IMR-90 (cell line): ENCODE results near the gene MARCHF9. TPM values are rescaled to one million over a fixed set of nuclear protein-coding genes. Genes with fewer than 3 reads are reported as not detected.

Experiments
- ATAC-seq: fragments of 200-7000 bp; cut with Tn5 transposase; 2 replicates; pipeline ENCODE4 v1.9.1; 2020; ENCODE audit warnings: low read depth, mild to moderate bottlenecking, moderate library complexity
- BruUV-seq: library from RNA; stranded (reverse); fragments of 400-500 nt; replicated peaks from 2 replicates; lab custom pipeline; 2021; lab: Mats Ljungman, UMichigan
- CTCF ChIA-PET: fragments of 300-600 bp; formaldehyde crosslinking; extraction: SDS; loops from one replicate; lab custom pipeline; 2021; ENCODE audit warnings: antibody characterized with exemption; lab: Yijun Ruan, JAX
- POLR2A ChIA-PET: fragments of 300-600 bp; sonication (Branson Sonifier 250); formaldehyde crosslinking; loops from one replicate; lab custom pipeline; 2022; ENCODE audit warnings: antibody characterized with exemption; ENCODE audit not compliant: unreplicated experiment; lab: Charles Lee
- DNase-seq: peaks from one replicate; pipeline ENCODE4 v3.0.0; 2013
- H2AFZ ChIP-seq: replicated peaks from 2 replicates; pipeline ENCODE3; 2013; ENCODE audit warnings: low read length, mild to moderate bottlenecking; ENCODE audit not compliant: poor library complexity
- H2AK5ac ChIP-seq: 2 replicates; pipeline ENCODE4 v1.6.1; 2013; ENCODE audit warnings: low read depth, low read length, inconsistent platforms
- H2AK9ac ChIP-seq: replicated peaks from 2 replicates; pipeline ENCODE3; 2013; ENCODE audit warnings: mild to moderate bottlenecking, low read depth, low read length, moderate library complexity; ENCODE audit not compliant: poor library complexity
- H2BK120ac ChIP-seq: 2 replicates; pipeline ENCODE4 v1.6.1; 2013; ENCODE audit warnings: low read depth, low read length, inconsistent platforms
- H2BK15ac ChIP-seq: 3 replicates; pipeline ENCODE4 v1.6.1; 2013; ENCODE audit warnings: low read depth, low read length, inconsistent platforms
- H2BK20ac ChIP-seq: 2 replicates; pipeline ENCODE4 v1.6.1; 2013; ENCODE audit warnings: low read depth, mild to moderate bottlenecking, inconsistent platforms, low read length, moderate library complexity
- H2BK5ac ChIP-seq: 2 replicates; pipeline ENCODE4 v1.6.1; 2013; ENCODE audit warnings: mild to moderate bottlenecking, low read depth, low read length, inconsistent platforms; ENCODE audit not compliant: poor library complexity, severe bottlenecking
- H3K14ac ChIP-seq: replicated peaks from 2 replicates; pipeline ENCODE4 v1.6.1; 2013; ENCODE audit warnings: low read depth, low read length, inconsistent platforms
- H3K18ac ChIP-seq: 2 replicates; pipeline ENCODE4 v1.6.1; 2013; ENCODE audit warnings: low read depth, low read length, control low read depth
- H3K23ac ChIP-seq: 2 replicates; pipeline ENCODE4 v1.6.1; 2013; ENCODE audit warnings: low read depth, low read length, inconsistent platforms
- H3K27ac ChIP-seq: 2 replicates; pipeline ENCODE4 v1.5.1; 2013; ENCODE audit warnings: mild to moderate bottlenecking, control low read depth, low read length; ENCODE audit not compliant: insufficient read depth
- H3K27me3 ChIP-seq: 2 replicates; pipeline ENCODE4 v1.6.1; 2013; ENCODE audit warnings: low read length; ENCODE audit not compliant: control insufficient read depth, insufficient read depth
- H3K36me3 ChIP-seq: 2 replicates; pipeline ENCODE4 v1.6.1; 2013; ENCODE audit warnings: low read length, mixed read lengths; ENCODE audit not compliant: control insufficient read depth, insufficient read depth
- H3K4ac ChIP-seq: 2 replicates; pipeline ENCODE4 v1.6.1; 2013; ENCODE audit warnings: low read depth, low read length, inconsistent platforms
- H3K4me1 ChIP-seq: 2 replicates; pipeline ENCODE4 v1.6.1; 2013; ENCODE audit warnings: low read length, mixed read lengths; ENCODE audit not compliant: control insufficient read depth, insufficient read depth
- H3K4me2 ChIP-seq: 2 replicates; pipeline ENCODE4 v1.6.1; 2013; ENCODE audit warnings: low read depth, mild to moderate bottlenecking, control low read depth, low read length, moderate library complexity
- H3K4me3 ChIP-seq: 2 replicates; pipeline ENCODE4 v1.5.1; 2013; ENCODE audit warnings: low read depth, mild to moderate bottlenecking, control low read depth, low read length, moderate library complexity; ENCODE audit not compliant: insufficient read depth
- H3K56ac ChIP-seq: 2 replicates; pipeline ENCODE4 v1.6.1; 2013; ENCODE audit warnings: low read length, inconsistent platforms; ENCODE audit not compliant: insufficient read depth; ENCODE audit errors: extremely low read depth
- H3K79me1 ChIP-seq, 2 experiments: 2 replicates each; pipeline ENCODE4 v1.6.1; 2013; ENCODE audit warnings: low read length in 2 of 2, inconsistent platforms in 1 of 2, low read depth in 1 of 2
- H3K9ac ChIP-seq: 2 replicates; pipeline ENCODE4 v1.6.1; 2013; ENCODE audit warnings: low read depth, low read length, control low read depth
- H3K9me1 ChIP-seq: 2 replicates; pipeline ENCODE4 v1.6.1; 2013; ENCODE audit warnings: low read length, inconsistent platforms; ENCODE audit not compliant: insufficient read depth
- H3K9me3 ChIP-seq: 2 replicates; pipeline ENCODE4 v1.6.1; 2013; ENCODE audit warnings: low read length; ENCODE audit not compliant: control insufficient read depth, insufficient read depth
- H4K20me1 ChIP-seq: 2 replicates; pipeline ENCODE4 v1.6.1; 2013; ENCODE audit warnings: low read length, inconsistent platforms; ENCODE audit not compliant: insufficient read depth
- H4K5ac ChIP-seq: 2 replicates; pipeline ENCODE4 v1.6.1; 2013; ENCODE audit warnings: mild to moderate bottlenecking, low read depth, low read length, control low read depth
- H4K8ac ChIP-seq, 2 experiments: 2 replicates each; pipeline ENCODE4 v1.6.1; 2013; ENCODE audit warnings: low read depth in 2 of 2, low read length in 2 of 2, control low read depth in 1 of 2, inconsistent platforms in 1 of 2
- H4K91ac ChIP-seq: 2 replicates; pipeline ENCODE4 v1.6.1; 2013; ENCODE audit warnings: low read depth, low read length, inconsistent platforms; ENCODE audit not compliant: insufficient read depth
- CEBPB ChIP-seq: IDR thresholded peaks from 2 replicates; pipeline ENCODE4 v1.6.1; 2012; ENCODE audit warnings: low read depth, low read length, improper control_type of control experiment
- CHD1 ChIP-seq: IDR thresholded peaks from 2 replicates; pipeline ENCODE4 v1.6.1; 2012; ENCODE audit warnings: low read depth, low read length, improper control_type of control experiment
- POLR2A ChIP-seq: IDR thresholded peaks from 2 replicates; pipeline ENCODE4 v1.6.1; 2012; ENCODE audit warnings: mild to moderate bottlenecking, low read depth, low read length
- WGBS, 2 experiments: methylation state at CpG; one replicate each; pipeline versions ENCODE4 v1.1.5 to v1.1.7; 2013; ENCODE audit warnings: missing lambda C conversion rate in 2 of 2; ENCODE audit not compliant: insufficient read length in 1 of 2; ENCODE audit errors: extremely low coverage in 2 of 2; 5-methylcytosine and 5-hydroxymethylcytosine counted together
- dilution Hi-C: fragments of 300-500 bp; cut with HindIII; formaldehyde crosslinking; loops from one replicate; pipeline ENCODE4 v1.14.3; 2018; ENCODE audit warnings: low sequenced_read_pairs; ENCODE audit not compliant: unreplicated experiment
- in situ Hi-C: fragments of 300-500 bp; cut with MboI; formaldehyde crosslinking; loops from 3 replicates; pipeline ENCODE4 v1.14.3; 2019; ENCODE audit warnings: low sequenced_read_pairs, inconsistent platforms, mixed read lengths
- intact Hi-C: fragments of 100-400 bp; cut with micrococcal nuclease; formaldehyde crosslinking; loops from 2 replicates; pipeline ENCODE4 v1.10.0; 2022
- polyA plus RNA-seq, 3 experiments: library from polyadenylated mRNA; depleted of rRNA; stranded (reverse); fragments of >200 nt; gene quantifications; 2 replicates each; pipeline ENCODE4 v1.2.3, GENCODE V29; 2012; ENCODE audit warnings: low replicate concordance in 1 of 3
- total RNA-seq: library from RNA; depleted of rRNA; stranded (reverse); fragments of >200 nt; gene quantifications from 2 replicates; pipeline ENCODE4 v1.2.3, GENCODE V29; 2012

The MARCHF9 gene
- total and polyA plus RNA-seq, 2 of the 4 experiments (the other 2 are of a cell fraction) = 1.1 to 5.4 TPM

DNA sequence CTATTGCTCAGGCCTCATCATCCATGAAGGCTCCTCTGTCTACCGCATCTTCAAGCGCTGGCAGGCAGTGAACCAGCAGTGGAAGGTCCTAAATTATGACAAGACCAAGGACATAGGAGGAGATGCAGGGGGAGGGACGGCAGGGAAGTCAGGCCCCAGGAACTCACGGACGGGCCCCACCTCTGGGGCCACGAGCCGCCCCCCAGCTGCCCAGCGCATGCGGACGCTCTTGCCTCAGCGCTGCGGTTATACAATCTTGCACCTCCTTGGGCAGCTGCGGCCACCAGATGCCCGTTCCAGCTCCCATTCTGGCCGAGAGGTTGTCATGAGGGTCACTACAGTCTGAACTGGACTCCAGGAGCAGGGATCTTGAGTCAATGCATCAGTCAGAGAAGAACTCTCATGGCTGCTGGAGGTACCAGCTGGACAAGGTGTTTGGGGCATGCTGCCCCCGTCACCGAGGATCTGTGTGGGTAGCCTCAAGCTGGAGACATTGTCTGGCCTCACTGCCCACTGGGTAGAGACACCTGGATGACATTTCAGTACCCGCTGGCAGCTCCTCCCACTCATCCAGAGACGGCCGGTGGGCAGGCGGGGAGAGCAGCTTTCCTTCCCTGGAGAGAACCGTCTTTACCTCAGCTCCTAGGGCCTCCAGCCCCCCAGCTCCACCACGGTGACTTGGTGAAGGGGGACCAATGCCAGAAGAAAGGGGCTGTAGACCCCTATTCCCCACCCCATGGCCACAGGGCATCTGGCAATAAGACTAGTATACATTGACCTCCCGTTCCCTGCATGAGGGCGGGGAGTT is 3.9 kb downstream of the MARCHF9 start:
- no TSS peak for BruUV-seq
- Histone ChIP-seq H3K79me1 (no peaks in the 10 kb centered on the region), H2BK20ac (no peak overlapping the region), H2AFZ (no peak overlapping the region), H3K9ac (no peak overlapping the region), H2BK5ac (no peak overlapping the region), H3K27me3 (peaks cover 19% of the 10 kb centered on the region), H3K56ac (no peak overlapping the region), H3K18ac (no peak overlapping the region), H3K4me3 (no peak overlapping the region), H3K9me3 (no peaks in the 10 kb centered on the region), H2BK120ac (no peak overlapping the region), H4K5ac (no peak overlapping the region), H3K9me1 (peaks cover 4% of the 10 kb centered on the region; the same call in 1 of the 2 replicates), H2AK9ac (no peak overlapping the region), H4K20me1 (no peaks in the 10 kb centered on the region; the same call in 1 of the 2 replicates), H3K4ac (no peak overlapping the region), H3K4me2 (no peak overlapping the region), H3K27ac (no peak overlapping the region), H4K91ac (no peak overlapping the region), H4K8ac (no peak overlapping the region), H3K36me3 (peaks cover 9% of the 10 kb centered on the region), H2AK5ac (no peak overlapping the region), H3K4me1 (peaks cover 3% of the 10 kb centered on the region; the same call in 1 of the 2 replicates), H2BK15ac (no peak overlapping the region), H3K14ac (no peak overlapping the region), H3K23ac (no peak overlapping the region)
- in situ Hi-C loops (no loop called here), dilution Hi-C loops (no loop called here), intact Hi-C loops (no loop called here)
- no peak for ATAC-seq
- WGBS, 2 experiments = 92% methylated on average over 14 of the region's 25 CpGs; no CpG with 5 or more reads in 1 of the 2 experiments
- ChIA-PET POLR2A (no interaction called here), CTCF (no interaction called here)
- DNase-seq = no peak
- TF ChIP-seq CHD1 (no peak), CEBPB (no peak), POLR2A (no peak)
